ENCODE results near the gene GYS2. TPM values are rescaled to one million over a fixed set of nuclear protein-coding genes. Genes with fewer than 3 reads are reported as not detected.

GYS2 gene
- polyA plus RNA-seq, 1 donor, result 0.24 TPM

GRCh38 chr12:21553329-21553675, 51.3 kb downstream of the GYS2 start:
- DNase-seq (ENCODE audit: low read depth), result no peak

- DNase-seq (ENCODE audit: low read depth), result no peak
These were observed 51.9 kb downstream of the GYS2 start for GRCh38 chr12:21552635-21553328.

DNA sequence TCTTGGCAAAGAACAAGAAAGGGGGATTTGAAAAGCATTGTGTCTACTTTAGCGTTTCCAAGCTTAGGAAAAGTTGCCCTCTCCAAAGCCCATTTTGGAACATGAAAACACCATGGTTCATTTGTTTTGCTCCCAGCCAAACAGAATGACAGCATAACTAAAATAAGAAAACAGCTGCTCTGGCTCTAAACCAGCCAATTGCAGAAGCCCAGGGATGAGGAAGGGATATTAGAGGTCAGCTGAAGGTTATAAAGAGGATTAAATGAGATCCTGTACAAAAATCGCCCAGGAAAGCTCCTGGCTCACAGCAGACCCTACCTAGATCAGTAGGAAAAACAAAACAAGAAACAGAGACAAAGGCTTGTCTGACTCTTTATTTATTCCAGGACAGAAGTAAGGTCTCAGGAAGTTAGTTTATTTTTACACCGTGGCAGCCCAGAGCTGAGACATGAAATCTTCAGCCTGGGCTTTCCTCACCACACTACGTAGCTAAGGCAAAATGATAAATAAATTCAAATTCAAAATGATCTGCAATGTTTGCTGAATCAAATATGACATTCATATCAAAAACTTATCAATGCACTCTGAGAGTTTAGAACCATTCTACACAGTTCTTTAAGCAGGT, 52.7 kb downstream of the GYS2 start:
- DNase-seq (ENCODE audit: low read depth), result peak; percentile 58

GRCh38 chr12:21547437-21547836, 57.2 kb downstream of the GYS2 start:
- DNase-seq (ENCODE audit: low read depth), result no peak

- no peak for DNase-seq (ENCODE audit: low read depth)
These were observed 57.9 kb downstream of the GYS2 start for GRCh38 chr12:21546716-21547115.

DNA sequence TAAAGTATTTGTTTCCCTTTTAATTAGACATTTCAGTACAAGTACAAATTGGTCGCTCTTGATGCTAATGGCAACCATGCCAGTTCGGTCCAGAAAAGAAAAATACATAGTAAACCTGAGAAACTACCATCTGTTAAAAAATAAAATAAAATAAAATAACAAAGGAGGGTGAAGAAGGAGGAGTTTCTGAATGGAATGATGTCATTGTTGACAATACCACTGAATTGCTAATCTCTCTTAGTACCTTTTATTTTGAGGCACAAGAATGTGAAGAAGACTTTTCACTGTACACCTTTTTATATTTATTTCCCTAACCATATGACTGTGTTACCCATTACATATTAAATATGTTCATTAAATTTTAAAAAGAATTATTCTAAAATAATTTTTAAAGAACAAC, 59.1 kb downstream of the GYS2 start:
- DNase-seq (ENCODE audit: low read depth), result no peak

DNA sequence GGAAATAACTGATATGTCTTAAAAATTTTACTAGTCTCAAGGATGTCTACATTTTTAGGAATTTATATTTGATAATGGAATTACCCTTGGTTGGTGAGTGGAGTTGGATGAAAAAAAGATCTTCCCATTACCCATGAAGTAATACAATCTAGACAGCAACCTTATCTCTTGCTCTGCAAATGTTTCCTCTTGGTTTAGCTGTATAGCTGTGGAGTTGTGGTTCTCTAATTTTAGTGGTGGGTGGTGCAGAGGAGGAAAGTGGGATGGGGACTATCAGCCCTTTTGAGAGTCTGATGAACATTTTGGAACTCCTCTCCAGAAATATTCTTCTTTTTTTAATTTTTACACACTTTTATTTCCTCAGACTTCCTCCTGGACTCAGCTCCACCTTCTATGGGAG, 61.5 kb downstream of the GYS2 start:
- DNase-seq (ENCODE audit: low read depth), result no peak

DNA sequence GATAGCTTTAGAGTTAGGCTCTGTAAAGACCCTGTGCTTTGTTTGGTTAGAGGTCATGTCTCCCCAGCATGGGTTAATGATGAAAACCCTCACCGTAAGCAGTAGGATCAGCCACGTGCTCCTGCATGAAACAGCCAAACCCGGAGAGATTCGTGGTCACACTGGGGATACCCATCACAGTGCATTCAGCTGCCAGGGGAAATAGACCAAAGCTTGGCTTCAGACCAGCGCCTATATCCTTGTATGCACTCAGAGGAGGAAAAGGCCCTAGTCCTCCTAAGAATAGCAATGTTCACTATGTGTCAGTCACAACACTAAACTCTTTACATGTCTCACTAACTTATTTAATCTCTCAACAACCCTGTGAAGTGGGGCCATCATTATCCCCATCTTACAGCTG, 62.2 kb downstream of the GYS2 start:
- no peak for DNase-seq (ENCODE audit: low read depth)

- no peak for DNase-seq (ENCODE audit: low read depth)
These were observed 62.9 kb downstream of the GYS2 start for GRCh38 chr12:21541773-21542172.

GRCh38 chr12:21539797-21540196, 64.8 kb downstream of the GYS2 start:
- DNase-seq (ENCODE audit: low read depth), result no peak

- DNase-seq (ENCODE audit: low read depth), result no peak
These were observed 66.5 kb downstream of the GYS2 start for GRCh38 chr12:21538061-21538653.

- no peak for DNase-seq (ENCODE audit: low read depth)
These were observed 75.2 kb downstream of the GYS2 start for GRCh38 chr12:21529456-21529855.

DNA sequence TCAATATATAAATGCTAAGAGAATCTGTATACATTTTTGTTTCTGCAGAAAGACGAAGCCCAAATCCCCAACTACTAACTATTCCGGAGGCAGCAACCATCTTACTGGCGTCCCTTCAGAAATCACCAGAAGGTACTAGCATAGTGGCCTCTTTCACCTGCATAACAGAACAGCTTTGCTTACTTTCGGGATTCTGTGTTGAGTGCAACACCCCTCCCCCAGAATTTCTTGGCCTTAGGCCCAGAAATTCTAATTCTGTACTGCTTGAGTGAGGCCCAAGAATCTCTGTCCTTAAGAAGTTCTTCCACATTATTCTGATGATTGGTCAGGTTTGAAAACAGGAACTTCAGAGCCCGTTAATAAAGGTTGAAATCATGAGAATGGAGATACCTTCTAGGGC, 75.7 kb downstream of the GYS2 start:
- no peak for DNase-seq (ENCODE audit: low read depth)

DNA sequence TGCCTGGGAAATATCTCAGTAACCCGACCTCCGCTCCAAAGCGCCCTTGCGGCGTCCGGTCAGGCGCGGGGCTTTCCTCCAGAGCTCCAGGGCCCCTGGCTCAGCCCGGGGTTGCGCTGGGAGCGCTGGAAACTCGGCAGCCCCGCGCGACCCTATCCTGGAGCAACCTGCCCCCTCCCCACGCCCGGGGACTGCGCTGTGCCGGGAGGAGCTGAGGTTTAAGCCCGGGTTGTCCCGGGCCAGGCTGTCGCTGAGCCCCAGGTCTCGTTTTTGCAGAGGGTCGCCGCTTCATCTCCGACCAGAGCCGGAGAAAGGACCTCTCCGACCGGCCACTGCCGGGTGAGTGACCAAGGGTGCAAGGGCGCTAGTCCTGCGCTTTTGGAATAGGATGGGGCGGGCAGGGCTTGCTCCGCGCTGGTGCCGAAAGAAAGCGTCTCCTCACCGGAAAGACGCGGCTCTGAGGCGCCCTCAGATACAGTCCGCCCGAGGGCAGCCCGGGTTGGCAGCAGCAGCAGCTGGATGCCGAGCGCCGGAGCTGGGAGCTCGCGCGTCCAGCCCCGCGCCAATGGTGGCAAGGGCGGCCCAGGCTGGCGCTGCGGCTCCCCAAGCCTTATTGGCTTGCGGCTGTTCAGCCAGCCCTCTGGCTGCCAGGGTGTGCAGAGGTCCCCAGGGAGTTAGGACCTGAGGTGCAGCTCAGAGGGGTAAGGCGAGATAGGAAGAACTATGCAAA, 77.0 kb downstream of the GYS2 start:
- no peak for DNase-seq (ENCODE audit: low read depth)

GRCh38 chr12:21526721-21527345, 77.8 kb downstream of the GYS2 start:
- DNase-seq (ENCODE audit: low read depth), result no peak

DNA sequence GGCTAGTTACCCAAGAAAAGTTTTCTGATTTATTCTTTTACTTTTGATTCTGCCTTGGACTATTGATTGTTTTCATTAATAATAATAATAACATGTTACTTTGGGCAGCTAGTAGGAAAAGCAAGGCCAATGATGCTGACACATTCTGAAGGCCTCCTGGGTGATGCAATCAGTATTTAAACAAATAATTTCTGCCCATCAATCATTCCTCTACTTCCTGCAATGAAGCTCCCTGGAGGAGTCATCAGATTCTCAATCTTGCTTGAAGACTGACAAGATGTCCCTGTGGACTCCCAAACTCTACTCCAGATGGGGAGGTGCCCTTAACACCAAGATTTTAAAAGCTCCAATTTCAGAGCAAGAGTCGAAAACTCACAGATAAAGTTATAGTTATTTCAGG, 78.6 kb downstream of the GYS2 start, which contains the start of gene SPX:
SPX (plus strand) TSS at position 244 of the 400 bp plus-strand sequence. CDS start 177 bp downstream, outside the sequence.
- DNase-seq (ENCODE audit: low read depth), result no peak

GRCh38 chr12:21523148-21523547, 81.5 kb downstream of the GYS2 start:
- DNase-seq (ENCODE audit: low read depth), result no peak

- DNase-seq (ENCODE audit: low read depth), result no peak
These were observed 83.1 kb downstream of the GYS2 start for GRCh38 chr12:21521541-21521940.

DNA sequence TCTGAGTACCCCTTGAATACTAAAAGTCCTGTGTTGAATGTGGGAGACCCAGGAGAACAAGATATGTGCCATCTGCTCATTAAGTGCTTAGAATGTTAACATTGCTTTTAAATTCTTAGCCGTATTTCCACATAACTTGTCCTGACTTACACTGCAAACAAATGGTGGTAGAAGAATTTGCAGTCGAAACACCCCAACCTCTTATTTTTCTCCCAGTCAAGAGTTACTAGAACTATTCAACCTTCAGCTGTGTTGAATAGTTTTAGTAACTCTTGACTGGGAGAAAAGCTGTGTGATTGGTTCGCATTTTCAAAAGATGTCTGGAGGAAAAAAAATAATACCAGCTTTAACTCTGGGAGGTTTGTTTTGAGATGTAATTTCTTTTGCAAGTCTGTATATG, 86.2 kb downstream of the GYS2 start:
- DNase-seq (ENCODE audit: low read depth), result no peak

GRCh38 chr12:21516281-21516680, 88.4 kb downstream of the GYS2 start:
- no peak for DNase-seq (ENCODE audit: low read depth)

DNA sequence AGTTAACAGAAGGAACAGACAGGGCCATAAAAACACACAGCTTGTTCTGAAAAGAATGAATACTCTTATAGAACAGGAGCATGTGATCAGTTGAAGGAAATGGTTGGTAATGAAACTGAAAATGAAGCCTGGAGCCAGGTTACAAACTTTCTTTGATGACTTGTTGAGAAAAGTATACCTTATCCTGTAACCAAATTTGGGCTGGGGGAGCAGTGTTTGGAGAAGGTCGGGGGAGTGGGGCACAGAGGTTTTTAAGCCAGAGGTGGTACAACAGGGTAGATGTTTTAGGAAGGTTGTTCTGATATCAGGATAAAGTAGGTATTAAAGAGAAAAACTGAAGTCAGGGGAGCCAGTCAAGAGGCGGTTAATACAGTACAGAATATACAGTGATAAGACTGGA, 94.9 kb downstream of the GYS2 start:
- no peak for DNase-seq (ENCODE audit: low read depth)

DNA sequence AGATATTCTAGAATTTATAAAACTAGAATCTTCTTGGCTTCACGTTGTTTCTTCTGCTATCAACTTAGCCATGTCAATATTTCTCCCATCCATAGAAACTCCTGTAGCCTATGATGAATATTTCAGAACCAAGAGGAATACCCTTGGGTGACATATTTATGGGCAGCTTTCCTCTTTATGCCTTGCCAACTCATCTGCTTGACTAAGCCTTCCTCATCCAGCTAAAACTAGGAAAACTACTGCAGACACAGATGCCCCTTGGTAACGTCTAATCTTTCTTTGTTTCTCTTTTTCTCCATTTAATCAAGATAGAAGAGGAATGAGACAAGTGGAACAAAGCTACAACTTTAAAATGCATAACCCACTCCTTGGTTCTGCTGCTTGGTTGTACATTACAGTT, 96.8 kb downstream of the GYS2 start:
- DNase-seq (ENCODE audit: low read depth), result no peak
